ENCODE measurements around the gene IQGAP3. TPM values are rescaled to one million over a fixed set of nuclear protein-coding genes. Genes with fewer than 3 reads are reported as not detected.
A peak's percentile ranks its signal among the peaks of the same experiment; 100 is the strongest.

Gene IQGAP3
- total RNA-seq, 2 experiments from 2014 or later: not detected

- TF ChIP-seq CTCF (IDR thresholded peaks at IDR 0.05): no peak
- POLR2A ChIA-PET: no interaction called here
- ATAC-seq (ENCODE audit: poor library complexity) (no peak), DNase-seq (no peak)
- no peaks in the 10 kb centered on the region for H3K4me1 Mint-ChIP-seq (ENCODE audit: low read depth)
- no peaks in the 10 kb centered on the region for H3K9me3 Mint-ChIP-seq
- H3K36me3 Mint-ChIP-seq (ENCODE audit: low read depth): no peaks in the 10 kb centered on the region
- Histone ChIP-seq H3K4me3 (ENCODE audit: low read length) (no peak overlapping the region), H3K36me3 (ENCODE audit: insufficient read depth, low read length) (no peaks in the 10 kb centered on the region), H3K9me3 (ENCODE audit: control insufficient read depth in 1 of 2, insufficient read depth in 1 of 2, low read length in 2 of 2) (no peaks in the 10 kb centered on the region), H3K4me1 (ENCODE audit: insufficient read depth, low read length) (no peaks in the 10 kb centered on the region), H3K27me3 (ENCODE audit: control insufficient read depth in 1 of 2, insufficient read depth in 2 of 2, low read length in 2 of 2) (no peaks in the 10 kb centered on the region), H3K27ac (ENCODE audit: low read depth in 1 of 2, low read length in 2 of 2) (no peak overlapping the region)
- H3K27ac Mint-ChIP-seq: no peak overlapping the region
- H3K27me3 Mint-ChIP-seq: no peaks in the 10 kb centered on the region
- intact Hi-C loops (cut with DNase I, micrococcal nuclease): no loop called here
- CTCF ChIA-PET: no interaction called here
- no peak overlapping the region for H3K4me3 Mint-ChIP-seq
Observed at GRCh38 chr1:156537027-156537426, 35.3 kb downstream of the IQGAP3 start.

- no peaks in the 10 kb centered on the region for H3K4me1 ChIP-seq (ENCODE audit: insufficient read depth, low read length)
- intact Hi-C loops (cut with DNase I, micrococcal nuclease): no loop called here
- Mint-ChIP-seq H3K36me3 (ENCODE audit: low read depth) (no peaks in the 10 kb centered on the region), H3K4me3 (no peak overlapping the region), H3K9me3 (no peaks in the 10 kb centered on the region), H3K27me3 (no peaks in the 10 kb centered on the region), H3K4me1 (ENCODE audit: low read depth) (no peaks in the 10 kb centered on the region), H3K27ac (no peak overlapping the region)
- H3K4me3 ChIP-seq (ENCODE audit: low read length): no peak overlapping the region
- ChIA-PET CTCF (no interaction called here), POLR2A (no interaction called here)
- DNase-seq (no peak), ATAC-seq (ENCODE audit: poor library complexity) (no peak)
- H3K27me3 ChIP-seq (ENCODE audit: control insufficient read depth in 1 of 2, insufficient read depth in 2 of 2, low read length in 2 of 2): no peaks in the 10 kb centered on the region
- H3K9me3 ChIP-seq (ENCODE audit: control insufficient read depth in 1 of 2, insufficient read depth in 1 of 2, low read length in 2 of 2): no peaks in the 10 kb centered on the region
- no peaks in the 10 kb centered on the region for H3K36me3 ChIP-seq (ENCODE audit: insufficient read depth, low read length)
- TF ChIP-seq CTCF (IDR thresholded peaks at IDR 0.05): no peak
- H3K27ac ChIP-seq (ENCODE audit: low read depth in 1 of 2, low read length in 2 of 2): no peak overlapping the region
Observed at GRCh38 chr1:156534424-156535060, 37.8 kb downstream of the IQGAP3 start.

- H3K27me3 ChIP-seq (ENCODE audit: control insufficient read depth in 1 of 2, insufficient read depth in 2 of 2, low read length in 2 of 2): no peaks in the 10 kb centered on the region
- H3K4me1 Mint-ChIP-seq (ENCODE audit: low read depth): peaks cover 4% of the 10 kb centered on the region
- no peaks in the 10 kb centered on the region for H3K9me3 ChIP-seq (ENCODE audit: control insufficient read depth in 1 of 2, insufficient read depth in 1 of 2, low read length in 2 of 2)
- no peaks in the 10 kb centered on the region for H3K9me3 Mint-ChIP-seq
- intact Hi-C loops (cut with DNase I, micrococcal nuclease): no loop called here
- H3K4me3 Mint-ChIP-seq: no peak overlapping the region
- peaks cover under 1% of the 10 kb centered on the region for H3K4me1 ChIP-seq (ENCODE audit: insufficient read depth, low read length)
- no peaks in the 10 kb centered on the region for H3K36me3 Mint-ChIP-seq (ENCODE audit: low read depth)
- ATAC-seq (ENCODE audit: poor library complexity) (no peak), DNase-seq (peak in 1 of 14 experiments; percentile 28)
- H3K36me3 ChIP-seq (ENCODE audit: insufficient read depth, low read length): no peaks in the 10 kb centered on the region
- POLR2A ChIA-PET: no interaction called here
- H3K27me3 Mint-ChIP-seq: no peaks in the 10 kb centered on the region
- no peak overlapping the region for H3K27ac ChIP-seq (ENCODE audit: low read depth in 1 of 2, low read length in 2 of 2)
- no peak for TF ChIP-seq CTCF (IDR thresholded peaks at IDR 0.05)
- CTCF ChIA-PET: no interaction called here
- H3K27ac Mint-ChIP-seq: no peak overlapping the region
- no peak overlapping the region for H3K4me3 ChIP-seq (ENCODE audit: low read length)
Observed at GRCh38 chr1:156533568-156534220, 38.7 kb downstream of the IQGAP3 start.

Data from CD4-positive, alpha-beta T cell (primary cell).